Measurements from ENCODE around the gene COL12A1. TPM values are rescaled to one million over a fixed set of nuclear protein-coding genes. Genes with fewer than 3 reads are reported as not detected.

The COL12A1 gene
- 10 to 100 TPM in 1 of 2 donors, 1 to 10 TPM in 1; 5.5 to 18.4 TPM for total RNA-seq
- long read RNA-seq, partial matches to known transcripts, result 3 of 3 reads
- long read RNA-seq, other reads (novel, unspliced or antisense), result 0 of 3 reads

DNA sequence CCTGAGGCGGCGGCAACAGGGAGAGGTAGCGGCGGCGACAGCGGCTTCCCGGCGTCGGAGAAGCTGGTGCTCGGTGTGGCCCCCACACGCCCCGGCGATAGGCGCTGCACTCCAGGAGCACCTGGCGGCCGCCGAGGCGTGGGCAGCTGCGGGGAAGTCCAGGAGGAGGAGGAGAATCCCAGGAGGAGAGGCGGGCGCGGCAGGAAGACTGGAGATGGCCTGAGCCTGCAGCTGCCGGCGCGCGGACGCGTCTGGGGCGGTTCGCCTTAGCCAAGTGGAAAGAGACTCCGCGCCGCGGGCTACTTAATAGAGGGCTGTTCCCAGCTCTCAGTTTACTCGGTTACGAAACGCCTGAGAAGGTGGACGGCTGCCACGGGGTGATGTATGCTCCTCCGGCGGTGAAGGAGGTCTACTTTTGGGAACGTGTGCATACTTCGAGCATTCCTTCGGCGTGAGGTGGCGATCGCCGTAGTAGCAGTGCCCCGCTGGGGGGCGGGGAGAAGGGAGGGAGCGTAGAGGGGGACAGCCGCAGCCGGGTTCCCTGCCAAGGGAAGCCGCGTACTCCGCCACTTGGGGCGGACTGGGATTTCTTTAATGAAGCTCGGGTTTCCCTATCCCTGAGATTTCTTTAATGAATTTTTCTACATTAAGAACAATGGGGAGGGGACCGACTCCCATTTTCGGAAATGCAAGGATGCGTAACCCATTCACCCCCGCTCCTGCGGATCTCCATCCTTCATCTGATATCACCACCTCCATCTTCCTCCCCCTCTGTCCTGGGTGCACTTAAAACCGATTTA, at the start of gene COL12A1:
COL12A1 (minus strand) TSS at position 278 of the 800 bp plus-strand sequence. CDS start 3,261 bp downstream, outside the sequence.
- DNase-seq (peak; percentile 71 to 76), ATAC-seq (peak; percentile 52)
- intact Hi-C loops (cut with DNase I, micrococcal nuclease), result no loop called here

DNA sequence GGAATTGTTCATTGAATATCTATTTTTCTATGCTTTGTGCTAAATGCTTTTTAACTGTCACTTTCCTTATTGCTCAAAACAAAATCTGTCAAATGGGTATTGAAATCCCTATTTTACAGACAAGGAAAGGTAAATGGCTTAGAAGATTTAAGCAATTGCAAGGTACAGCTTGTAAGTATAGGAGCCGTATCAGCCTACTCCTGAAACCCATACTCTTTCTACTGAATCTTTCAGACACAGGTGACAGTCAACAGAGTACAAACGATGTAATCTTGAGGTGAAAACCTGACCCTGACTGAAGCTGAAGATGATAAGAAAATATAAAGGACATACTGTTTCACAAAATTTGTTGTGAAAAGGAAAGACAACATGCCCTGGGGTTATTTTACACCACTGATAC, 44.7 kb upstream of the COL12A1 start:
- DNase-seq, result no peak
- no peak for ATAC-seq
- intact Hi-C loops (cut with DNase I, micrococcal nuclease), result no loop called here

DNA sequence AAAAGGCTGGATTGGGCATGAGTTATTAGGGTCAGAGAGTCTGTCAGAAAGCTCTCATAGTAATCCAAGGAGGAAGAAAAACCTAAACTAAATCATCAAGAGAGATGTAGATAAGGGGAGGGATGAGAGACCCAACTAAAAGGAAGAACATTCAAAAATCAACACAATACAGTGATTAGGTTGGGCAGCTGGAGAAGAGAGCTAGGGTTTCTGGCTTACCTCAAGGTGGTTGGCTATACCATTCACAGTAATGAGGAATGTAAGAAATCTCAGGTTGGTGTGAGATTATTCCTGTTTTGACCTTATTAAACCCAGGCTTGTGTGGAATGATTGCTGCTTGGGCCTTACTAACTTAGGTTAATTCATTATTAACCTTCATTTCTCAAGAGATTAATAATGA, 44.0 kb upstream of the COL12A1 start:
- DNase-seq (no peak), ATAC-seq (no peak)
- intact Hi-C loops (cut with DNase I, micrococcal nuclease), result no loop called here

DNA sequence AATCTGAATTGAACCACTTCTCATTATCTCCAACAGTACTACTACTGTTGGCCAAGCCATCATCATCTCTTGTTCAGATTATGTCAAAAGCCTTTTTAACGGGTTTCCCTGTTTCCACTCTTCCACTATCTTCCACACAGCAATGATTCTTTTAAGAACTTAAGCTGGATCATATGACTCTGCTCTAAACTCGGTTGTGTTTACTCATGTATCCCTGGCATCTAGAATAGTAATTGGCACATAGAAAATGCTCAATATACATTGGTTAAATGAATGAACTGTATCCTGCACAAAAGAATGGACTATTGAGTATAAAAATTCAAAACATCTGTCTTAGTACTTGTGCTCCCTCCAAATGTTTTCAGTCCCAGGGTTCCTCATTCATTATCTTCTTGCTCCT, 40.5 kb upstream of the COL12A1 start:
- DNase-seq, result no peak
- ATAC-seq, result no peak
- intact Hi-C loops (cut with DNase I, micrococcal nuclease), result no loop called here

DNA sequence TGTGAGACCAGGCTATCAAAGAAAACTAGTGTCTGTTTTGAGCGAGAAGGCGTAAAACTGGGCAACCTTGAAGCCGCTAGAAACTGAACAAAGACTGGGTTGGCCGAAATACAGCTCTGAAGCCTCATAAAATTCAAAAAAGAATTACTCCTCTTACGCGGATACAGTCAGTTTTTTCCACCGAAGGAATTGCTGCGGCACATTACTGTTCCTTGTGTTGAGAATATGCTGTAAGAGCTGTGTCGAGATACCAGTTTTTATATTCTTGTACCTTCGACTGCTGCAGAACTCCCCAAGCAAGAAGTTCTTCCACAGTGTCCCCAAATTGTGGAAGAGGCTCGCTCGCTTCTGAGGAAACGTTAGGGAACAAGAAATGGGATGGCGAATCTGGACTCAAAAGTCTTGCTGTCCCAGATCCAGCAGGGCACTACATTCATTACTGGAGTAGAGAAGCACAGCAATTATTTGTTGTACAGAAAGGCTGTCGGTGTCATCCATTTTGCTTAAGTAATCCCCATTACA, 38.3 kb upstream of the COL12A1 start:
- peak; percentile 44 for ATAC-seq
- intact Hi-C loops (cut with DNase I, micrococcal nuclease), result no loop called here
- no peak for DNase-seq

DNA sequence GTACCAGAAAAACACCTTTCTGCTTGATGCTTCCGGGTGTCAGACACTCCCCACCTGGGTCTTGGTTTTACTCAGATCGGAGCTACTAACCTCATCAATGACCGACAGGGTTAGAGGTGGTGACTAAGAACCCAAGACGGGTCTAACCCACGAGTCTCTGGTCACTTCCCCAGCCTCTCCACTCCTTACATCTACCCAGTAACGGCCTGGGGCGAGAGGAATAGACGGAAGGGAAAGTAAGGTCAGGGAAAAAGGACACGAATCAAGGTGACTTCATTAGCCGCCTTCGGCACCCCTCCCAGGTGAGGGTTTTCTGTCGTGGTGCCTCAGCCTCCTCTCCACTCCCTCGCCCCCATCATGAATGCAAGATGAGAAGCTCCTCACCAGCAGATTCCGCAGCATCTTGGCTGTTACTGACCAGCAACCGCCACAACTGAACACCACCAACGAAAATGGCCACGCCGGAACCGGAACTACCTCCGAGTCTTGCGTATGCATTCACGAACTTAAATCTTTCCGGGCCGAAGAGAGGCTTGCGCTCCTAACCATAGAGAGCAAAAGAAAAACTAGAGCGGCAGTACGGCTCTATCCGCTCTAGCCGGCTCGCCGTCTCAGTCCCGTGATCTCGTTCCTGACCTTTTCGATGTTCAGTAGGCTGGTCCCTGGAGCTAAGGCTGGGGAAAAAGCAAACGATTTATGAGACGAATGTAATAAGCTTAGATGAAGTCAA, 37.6 kb upstream of the COL12A1 start, which contains the start of gene COX7A2:
COX7A2 (minus strand) TSS at position 469 of the 730 bp plus-strand sequence; CDS start at position 402, 67 bp downstream.
- ATAC-seq, result peak; percentile 98
- intact Hi-C loops (cut with DNase I, micrococcal nuclease), result no loop called here
- DNase-seq, result peak; percentile 90 to 91

DNA sequence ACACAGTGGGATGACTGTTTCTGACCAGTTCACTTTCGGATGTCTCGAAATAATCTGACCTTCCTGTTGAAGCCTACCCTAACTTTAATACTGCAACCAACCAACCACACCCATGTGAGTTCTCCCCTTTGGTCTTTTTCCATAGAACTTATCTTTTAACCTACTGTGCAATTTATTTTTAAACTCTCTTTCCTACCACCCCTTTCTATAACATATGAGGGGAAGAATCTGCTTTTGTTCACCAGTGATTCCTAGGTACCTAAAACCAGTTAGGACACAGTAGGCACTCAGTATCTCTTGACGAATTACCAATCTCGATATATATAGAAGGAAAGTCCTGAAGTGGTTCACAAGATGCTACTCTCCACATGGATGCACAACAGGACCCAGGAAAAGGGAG, 30.8 kb upstream of the COL12A1 start:
- no peak for DNase-seq
- intact Hi-C loops (cut with DNase I, micrococcal nuclease), result no loop called here
- peak; percentile 18 for ATAC-seq

DNA sequence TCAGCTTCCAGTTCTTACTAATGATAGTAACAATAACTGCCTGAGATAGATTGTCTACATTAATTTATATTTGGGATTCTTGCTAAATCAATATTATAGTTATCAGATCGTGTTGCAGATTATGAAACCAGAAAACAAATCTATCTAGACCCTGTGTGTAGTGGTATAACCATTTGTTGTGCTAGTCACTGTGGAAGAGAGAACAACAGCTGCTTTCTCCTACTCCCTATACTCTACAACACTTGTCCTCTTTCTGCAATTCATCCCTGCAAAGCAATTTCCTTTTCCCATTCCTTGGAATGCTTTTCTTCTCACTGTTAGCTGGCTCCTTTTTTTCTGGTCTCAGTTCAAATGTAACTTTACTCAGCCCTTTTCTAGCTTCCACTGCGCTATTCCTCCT, 29.4 kb upstream of the COL12A1 start:
- DNase-seq (no peak), ATAC-seq (no peak)
- intact Hi-C loops (cut with DNase I, micrococcal nuclease), result no loop called here

DNA sequence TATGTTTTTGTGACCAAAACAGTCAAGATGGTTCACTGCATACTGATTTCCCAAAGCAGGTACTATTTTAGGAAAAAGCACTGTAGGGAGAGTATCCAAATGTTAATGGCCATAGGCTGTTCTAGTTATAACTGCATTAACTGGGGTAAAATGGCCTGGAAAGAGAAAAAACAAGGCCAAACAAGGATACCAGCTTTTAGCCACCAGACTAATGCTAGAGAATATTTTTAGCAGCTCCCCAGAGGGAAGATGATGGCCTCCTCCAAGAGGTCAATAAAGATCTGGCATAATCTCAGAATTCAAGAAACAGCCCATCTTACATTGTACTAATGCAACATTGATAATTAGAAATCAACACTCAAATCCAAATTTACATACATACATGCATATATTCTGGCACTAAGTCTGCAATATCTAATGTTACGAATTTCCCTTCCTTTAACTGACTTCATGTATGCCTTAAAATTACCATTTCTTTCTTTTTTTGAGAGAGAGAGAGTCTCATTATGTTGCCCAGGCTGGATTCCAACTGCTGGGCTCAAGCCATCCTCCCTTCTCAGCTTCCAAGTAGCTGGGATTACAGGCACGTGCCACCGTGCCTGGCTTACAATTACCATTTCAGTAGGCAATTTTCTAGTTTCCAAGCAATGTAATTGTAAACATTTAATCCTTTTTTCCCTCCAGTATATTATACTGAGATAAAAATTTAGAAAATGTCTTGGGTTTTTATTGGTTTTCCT, 28.4 kb upstream of the COL12A1 start:
- DNase-seq (no peak), ATAC-seq (no peak)
- intact Hi-C loops (cut with DNase I, micrococcal nuclease), result no loop called here

DNA sequence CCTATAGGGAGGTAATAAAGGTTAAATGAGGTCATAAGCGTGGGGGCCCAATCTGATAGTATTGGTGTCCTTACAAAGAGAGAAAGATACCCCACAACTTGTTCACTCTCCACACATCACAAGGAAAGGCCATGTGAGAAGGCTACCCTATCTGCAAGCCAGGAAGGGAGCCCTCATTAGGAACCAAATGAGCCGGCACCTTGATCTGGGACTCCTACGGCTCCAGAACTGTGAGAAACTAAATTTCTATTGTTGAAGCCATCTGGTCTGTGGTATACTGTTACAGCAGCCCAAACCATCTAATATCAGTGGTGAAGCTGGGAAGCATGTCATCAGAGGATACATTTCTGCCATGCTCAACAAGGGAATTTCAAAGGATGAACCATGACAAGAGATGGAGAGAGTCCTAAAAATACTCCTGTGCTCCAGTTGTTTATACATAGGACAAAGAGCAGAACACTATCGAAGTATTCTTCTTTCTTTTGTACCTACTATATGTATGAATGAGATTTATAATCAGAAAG, 27.3 kb upstream of the COL12A1 start:
- intact Hi-C loops (cut with DNase I, micrococcal nuclease), result no loop called here
- ATAC-seq (no peak), DNase-seq (no peak)

DNA sequence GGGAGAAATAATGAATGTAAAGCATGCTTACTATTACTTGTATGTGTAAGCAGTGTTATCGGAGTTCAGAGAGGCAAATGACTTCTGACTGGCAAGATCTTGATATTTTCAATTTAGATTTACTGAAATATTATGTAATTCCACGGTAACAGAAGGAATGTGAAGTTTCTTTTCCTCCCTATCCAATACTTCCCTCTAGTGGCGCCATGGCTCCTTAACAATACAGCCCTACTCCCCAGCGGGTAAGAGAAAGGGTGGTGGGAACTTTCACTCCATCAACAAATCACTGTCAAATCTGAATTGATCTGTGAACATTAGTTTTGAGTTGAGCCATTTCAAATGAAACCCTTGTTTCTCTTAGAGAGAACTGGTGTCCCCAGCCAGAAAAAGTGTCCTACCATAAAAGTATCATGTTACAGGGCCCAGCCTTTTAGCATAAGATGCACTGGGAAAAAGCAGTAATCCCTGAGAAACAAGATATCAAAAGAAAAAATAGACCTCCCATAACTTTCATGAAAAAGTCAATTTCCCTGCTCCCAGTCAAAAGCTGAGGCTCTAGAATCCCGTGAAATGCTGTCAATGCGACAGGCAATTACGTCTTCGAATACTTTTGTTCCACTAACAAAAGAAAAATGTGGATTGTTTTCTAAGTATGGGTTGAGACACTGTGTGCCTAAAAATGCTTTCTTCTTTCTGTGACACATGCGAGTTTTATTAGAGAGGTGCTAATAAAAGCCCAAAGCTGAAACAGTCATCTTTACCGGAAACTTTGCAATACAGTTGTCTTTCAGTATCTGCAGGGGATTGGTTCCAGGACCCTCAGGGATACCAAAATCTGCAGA, 24.9 kb upstream of the COL12A1 start:
- intact Hi-C loops (cut with DNase I, micrococcal nuclease), result no loop called here
- no peak for DNase-seq
- peak; percentile 80 for ATAC-seq

DNA sequence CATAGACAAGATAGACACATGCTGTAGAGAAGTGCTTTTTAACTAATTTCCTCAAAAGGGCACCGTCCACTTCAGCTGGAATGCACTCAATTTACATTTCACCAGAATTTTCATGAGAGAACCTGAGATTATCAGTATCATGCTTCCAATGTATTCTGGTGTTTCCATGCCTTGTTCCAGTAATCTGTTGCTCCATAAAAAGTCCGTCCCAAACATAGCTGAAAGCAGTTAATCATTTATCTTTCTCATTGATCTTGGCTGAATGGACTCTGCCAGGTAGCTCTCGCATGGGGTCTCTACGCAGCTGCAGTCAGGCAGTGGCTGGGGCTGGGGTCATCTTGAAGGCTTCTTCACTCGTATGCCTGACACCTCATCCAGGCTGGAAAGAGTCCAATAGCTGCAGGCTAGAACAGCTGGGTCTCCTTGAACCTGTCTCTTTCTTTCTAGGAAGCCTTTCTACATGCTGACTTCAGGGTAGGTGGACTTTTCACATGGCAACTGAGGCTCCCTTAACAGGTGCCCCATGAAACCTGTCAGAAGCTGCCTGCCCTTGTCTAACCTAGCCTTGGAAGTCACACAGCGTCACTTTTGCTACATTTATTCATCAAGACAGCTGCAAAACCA, 18.6 kb upstream of the COL12A1 start:
- intact Hi-C loops (cut with DNase I, micrococcal nuclease), result no loop called here
- DNase-seq (no peak), ATAC-seq (no peak)

DNA sequence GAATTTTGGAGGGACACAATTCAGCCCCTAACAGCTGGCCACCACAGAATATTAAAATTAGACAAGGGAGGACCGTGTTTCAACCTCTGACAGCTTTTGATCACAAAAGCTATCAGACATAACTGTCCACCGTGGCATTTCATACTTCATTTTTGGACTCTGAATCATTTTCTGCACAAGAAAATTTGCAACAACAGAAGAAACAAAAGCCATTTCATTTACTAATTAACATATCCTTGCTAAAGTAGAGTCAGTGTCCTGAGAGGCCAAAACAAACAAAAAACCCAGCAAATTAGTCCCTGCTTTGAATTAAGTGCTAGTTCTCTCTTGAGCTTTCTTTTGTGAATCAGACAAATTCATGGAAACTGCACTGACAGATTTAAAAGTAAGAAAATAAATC, 17.6 kb upstream of the COL12A1 start:
- intact Hi-C loops (cut with DNase I, micrococcal nuclease), result no loop called here
- ATAC-seq (no peak), DNase-seq (no peak)

DNA sequence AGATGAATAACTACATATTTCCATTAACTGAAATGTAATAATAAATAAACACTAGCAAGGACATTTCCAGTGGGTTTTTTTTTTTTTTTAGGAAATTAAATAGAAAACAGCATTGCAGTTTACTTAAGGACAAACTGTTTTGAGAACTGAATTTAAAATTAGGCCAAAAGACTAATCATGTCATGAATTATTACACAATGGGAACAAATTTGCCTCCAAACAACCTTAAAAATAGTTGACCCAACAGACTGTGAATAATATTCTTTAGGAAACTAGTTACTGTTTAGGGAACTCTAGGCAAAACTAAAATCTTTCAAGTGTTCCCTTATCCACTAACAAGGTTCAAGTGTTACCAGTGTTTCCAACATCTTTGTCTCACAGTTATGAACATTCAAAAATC, 16.4 kb upstream of the COL12A1 start:
- intact Hi-C loops (cut with DNase I, micrococcal nuclease), result no loop called here
- ATAC-seq, result no peak
- no peak for DNase-seq

DNA sequence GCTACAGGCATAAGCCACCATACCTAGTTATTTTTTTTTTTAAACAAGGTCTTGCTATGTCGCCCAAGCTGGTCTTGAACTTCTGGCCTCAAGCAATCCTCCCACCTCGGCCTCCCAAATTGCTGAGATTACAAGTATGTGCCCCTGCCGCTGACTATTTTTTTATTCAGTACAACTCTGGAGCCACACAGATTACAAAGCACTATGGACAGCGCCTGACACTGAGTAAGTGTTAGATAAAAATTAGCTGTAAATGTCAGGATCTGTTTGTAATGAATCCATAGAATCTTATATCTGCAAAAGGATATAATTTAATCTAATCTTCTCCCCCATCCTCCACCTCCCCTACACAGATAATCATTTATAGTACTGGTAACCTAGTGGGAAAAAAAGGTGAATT, 15.3 kb upstream of the COL12A1 start:
- intact Hi-C loops (cut with DNase I, micrococcal nuclease), result no loop called here
- DNase-seq (no peak), ATAC-seq (no peak)

DNA sequence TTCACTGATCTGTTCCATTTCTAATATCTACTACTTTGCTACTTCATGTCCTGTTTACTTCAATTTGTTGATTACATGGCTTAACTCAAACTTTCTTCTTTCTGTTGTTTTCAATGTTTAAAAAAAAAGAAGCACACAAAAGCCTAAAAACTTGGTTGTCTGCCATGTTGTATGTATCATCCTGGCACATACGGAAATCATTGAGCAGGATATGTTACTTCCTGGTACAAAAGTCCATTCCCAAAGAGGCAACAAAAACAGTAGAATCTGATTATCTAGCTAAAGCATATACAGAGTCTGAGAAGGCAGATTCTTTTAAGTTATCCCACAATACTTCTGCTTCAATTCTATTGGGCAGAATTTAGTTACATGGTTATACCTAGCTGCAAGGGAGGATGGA, 14.5 kb upstream of the COL12A1 start:
- ATAC-seq, result peak; percentile 94
- intact Hi-C loops (cut with DNase I, micrococcal nuclease), result no loop called here
- no peak for DNase-seq

DNA sequence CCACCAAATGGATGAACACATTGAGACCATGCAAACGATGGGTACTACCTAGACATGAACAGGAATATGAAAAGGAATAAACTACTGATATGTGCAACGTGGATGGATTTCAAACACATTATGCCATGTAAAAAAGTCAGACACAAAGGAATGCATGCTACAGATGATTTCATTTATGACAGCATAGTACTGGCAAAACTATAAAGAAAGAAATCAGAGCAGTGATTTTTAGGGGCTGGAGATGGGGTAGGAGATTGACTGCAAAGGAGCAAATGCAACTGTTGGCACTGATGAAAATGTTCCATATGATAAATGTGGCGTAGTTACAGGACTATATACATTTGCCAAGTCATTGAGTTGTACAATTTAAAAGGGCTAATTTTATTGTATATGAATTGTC, 13.4 kb upstream of the COL12A1 start:
- no peak for ATAC-seq
- intact Hi-C loops (cut with DNase I, micrococcal nuclease), result no loop called here
- no peak for DNase-seq

DNA sequence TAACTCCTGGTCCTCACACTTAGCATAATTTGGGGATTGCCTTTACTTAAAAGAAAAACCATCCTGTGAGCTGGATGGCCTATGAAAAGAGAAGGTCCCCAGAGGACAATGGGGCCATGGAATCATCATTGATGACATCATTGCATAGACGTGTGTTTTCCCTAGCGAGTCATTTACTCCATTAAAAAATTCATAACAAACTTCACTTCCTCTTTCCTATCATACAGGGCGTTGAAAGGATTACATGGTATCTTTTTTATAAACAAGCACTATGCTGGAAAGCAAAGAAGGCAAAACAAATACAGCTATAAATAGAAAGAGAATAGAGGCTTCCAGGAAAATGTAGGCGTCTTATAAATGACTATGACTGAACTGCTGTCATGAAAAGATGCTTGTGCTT, 11.3 kb upstream of the COL12A1 start:
- DNase-seq, result no peak
- ATAC-seq, result peak; percentile 64
- intact Hi-C loops (cut with DNase I, micrococcal nuclease), result no loop called here

All from left colon (tissue), 2 donors.